HG02763 (cell line): ENCODE results near the gene ETV3.

Source experiments
- ATAC-seq: cut with Tn5 transposase; IDR thresholded peaks from one replicate; pipeline ENCODE4 v1.9.1; 2021; ENCODE audit warnings: mild to moderate bottlenecking, moderate library complexity; ENCODE audit not compliant: unreplicated experiment

ETV3 gene

DNA sequence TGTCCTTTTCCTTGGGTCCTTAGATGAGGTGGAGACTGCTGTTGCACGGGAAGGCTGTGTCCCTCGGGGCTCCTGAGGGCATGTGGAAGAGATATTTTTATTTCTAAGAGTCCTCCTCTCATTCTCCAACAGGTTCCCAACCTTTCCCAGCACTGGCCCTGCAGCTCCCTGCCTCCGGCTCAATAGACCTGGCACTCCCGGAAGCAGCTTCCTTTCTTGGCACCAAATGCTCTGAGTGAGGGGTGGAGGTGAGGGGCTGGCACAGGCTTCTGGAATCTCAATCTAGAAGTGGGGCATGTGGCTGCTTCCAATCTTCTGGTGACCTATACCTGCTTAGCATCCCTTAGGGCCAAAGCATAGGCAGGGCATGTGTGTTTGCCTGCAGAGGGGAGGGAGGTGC, 43.1 kb downstream of the ETV3 start:
- no peak for ATAC-seq

DNA sequence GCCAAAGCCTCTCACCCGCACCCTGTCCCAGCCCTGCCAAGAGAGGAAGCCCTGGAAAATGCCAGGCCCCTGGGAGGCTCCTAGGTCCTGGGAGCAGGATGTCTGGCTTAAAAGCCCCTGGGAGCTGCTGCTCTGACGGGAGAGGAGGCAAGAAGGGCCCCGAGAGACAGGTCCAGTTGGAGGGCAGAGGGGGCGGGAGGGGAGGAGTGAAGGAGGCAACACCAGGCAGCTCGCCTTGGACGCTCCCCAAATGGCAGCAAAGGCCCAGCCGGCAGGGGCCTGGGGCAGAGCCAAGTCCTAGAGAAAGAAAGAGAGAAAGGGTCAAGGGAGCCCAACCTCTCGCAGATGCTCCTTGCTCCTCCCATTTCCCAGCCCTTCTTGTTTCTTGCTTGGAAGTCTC, 45.4 kb downstream of the ETV3 start:
- ATAC-seq = no peak

DNA sequence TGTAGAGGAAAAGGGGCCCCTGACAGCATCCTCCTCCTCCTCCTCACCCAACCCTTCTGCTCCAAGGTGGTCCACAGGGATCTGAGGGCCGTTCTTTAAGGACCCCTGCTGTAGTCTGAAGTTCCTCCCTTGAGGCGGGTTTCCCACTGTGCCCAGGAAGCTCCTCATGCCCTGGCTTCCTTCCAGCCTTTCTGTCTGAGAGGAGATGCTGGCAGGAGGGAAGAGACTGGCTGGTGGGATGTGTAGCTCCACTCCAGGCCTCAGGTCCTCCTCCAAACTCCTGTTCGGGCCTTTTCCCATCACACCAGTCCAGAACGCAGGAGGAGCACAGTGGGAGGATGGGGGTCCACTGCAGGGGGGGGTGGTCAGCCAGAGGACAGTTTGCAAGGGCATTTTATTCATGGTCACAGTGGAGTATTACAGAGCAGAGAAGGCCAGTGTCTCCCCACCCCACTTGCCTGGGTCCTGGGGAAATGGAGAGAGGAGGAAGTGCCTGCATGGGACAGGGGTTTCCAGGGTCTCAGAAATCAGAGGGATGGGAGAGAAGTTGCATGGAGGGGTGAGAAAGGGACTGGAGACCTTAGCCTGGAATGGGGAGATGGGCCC, 46.4 kb downstream of the ETV3 start:
- no peak for ATAC-seq

DNA sequence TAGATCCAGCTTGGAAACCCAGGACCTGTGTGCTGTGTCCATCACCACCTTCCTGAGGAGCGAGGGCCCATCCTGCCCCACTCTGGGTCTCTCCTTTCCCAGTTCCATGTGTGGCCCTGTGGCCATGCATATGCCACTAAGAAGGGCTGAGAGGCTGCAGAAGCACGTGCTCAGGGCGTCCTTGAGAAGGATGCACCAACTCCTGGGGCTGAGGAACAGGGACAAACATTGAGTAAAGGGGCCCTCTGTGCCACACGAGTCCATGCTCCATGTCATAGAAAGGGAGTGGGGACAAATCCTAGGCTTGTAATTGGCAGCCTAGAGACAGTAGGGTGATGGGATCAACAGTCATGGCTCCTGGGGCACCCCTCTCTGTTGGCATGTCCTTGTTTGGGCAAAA, 47.0 kb downstream of the ETV3 start:
- no peak for ATAC-seq

DNA sequence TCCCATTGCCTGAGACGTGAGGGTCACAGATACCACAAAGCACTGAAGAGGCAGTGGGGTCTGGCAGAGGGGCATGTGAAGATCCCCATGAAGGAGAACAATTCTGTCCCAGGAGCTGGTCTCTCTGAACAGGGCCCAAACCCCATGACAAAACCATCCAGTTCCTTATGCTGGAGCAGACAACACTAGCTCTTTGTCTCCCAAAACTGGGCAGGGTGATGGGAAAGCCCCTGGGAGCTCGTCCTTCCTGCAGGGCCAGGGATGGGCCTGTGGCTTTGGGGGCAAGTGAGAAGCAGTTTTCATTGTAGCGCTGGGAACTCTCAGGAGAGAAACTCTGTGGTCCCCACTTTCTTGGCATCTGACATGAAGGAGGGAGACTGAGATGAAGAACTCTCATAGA, 47.4 kb downstream of the ETV3 start:
- ATAC-seq = no peak

DNA sequence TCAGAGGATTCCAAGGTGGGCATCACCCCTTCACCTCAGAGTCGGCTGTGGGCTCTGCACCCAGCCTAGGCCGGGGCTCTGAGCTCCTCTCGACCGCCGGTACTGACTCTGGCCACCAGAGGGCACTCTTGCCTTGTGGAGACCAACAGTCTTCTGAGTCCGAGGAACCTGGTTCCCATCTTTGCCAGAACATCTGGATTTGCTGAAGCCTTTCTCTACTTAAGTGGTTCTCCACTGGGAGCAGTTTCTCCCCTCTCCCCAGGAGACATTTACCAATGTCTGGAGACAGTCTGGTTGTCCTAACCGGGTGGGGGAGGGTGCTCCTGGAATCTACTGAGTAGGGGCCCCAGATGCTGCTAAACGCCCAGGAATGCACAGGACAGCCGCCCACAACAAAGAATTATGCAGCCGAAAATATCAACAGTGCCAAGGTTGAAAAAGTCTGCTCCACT, 48.0 kb downstream of the ETV3 start:
- no peak for ATAC-seq

DNA sequence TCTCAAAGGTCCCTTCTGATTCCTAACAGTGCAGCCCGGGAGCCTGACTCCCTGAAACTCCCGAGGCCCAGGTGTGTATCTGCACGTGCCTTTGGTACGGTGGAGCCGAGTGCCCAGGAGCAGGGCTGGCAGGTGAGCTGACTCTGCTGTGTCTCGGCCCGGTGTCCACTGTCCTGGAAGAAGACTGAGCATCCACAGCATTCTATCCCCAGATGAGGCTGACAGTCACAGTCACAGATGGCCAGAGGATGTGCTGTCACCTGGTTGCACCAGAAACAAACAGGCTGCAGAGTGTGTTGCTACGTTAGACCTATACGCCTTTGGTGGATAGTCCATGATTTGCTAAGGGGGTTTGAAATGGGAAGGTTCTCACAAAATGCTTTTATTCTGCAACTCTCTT, 48.4 kb downstream of the ETV3 start:
- ATAC-seq = no peak

DNA sequence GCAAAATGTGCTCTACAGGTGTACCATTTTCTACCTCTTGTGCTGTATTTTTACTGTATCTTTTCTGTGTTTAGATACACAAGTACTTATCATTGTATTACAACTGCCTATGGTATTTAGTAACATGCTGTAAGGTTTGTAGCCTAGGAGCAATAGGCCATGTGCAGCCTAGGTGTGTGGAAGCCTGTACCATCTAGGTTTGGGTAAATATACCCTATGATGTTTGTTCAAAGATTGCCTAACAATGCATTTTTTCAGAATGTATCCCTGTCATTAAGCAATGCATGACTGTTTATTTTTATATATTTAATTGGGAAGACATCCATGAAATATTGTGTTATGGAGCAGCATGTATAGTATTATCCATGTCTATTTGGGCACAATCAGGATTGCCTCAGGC, 49.6 kb downstream of the ETV3 start:
- ATAC-seq = no peak

DNA sequence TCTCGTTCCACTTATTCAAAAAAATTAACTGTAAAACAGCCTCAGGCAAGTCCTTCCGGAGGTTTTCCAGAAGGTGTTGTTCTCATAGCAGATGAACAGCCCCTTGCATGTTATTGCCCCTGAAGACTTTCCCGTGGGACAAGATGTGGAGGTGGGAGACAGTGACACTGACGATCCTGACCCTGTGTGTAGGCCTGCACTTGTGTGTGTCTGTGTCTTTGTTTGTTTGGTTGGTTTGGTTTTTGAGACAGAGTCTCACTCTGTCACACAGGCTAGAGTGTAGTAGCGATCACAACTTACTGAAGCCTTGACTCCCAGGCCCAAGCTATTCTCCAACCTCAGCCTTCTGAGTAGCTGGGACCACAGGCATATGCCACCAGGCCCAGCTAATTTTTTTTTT, 51.2 kb downstream of the ETV3 start:
- ATAC-seq = no peak

DNA sequence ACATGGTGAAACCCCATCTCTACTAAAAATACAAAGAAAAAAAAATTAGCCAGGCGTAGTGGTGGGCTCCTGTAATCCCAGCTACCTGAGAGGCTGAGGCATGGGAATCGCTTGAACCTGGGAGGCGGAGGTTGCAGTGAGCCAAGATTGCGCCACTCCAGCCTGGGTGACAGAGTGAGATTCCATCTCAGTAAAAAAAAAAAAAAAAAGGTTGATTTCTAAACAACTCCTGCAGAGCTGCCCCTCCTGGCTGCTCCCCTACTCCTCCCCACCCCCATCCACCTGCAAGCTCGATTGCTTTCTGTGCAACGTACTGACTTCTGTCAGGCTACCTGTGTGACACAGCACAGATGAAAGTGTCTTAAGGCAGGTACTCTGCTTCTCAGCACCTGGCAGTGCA, 51.9 kb downstream of the ETV3 start:
- no peak for ATAC-seq

DNA sequence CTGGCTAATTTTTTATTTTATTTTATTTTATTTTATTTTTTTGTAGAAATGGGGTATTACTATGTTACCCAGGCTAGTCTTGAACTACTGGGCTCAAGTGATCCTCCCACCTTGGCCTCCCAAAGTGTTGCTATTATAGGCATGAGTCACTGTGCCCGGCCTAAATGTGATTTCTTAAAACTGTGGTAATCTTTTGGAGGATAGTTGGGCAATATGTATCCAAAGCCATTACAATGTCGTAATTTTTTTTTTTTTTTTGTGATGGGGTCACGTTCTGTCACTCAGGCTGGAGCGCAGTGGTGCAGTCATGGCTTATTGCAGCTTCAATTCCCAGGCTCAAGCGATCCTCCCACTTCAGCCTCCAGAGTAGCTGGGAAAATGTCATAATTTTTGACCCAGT, 52.8 kb downstream of the ETV3 start:
- no peak for ATAC-seq

DNA sequence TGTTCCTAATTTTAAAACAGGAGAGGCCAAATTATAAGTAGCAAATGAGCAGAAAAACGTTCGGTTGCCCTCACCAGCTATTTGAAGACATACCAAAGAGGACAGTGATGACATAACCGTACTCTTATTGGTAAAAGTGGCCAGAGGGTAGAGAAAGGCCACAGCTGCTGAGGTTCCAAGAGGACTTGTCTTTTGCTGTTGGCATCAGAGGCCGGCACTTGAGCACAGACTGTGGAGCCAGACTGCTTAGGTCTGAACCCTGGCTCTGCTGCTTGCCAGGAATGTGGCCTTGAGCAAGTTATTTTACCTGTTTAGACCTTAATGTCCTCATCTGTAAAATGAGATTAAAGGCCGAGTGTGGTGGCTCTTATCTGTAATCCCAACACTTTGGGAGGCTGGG, 53.5 kb downstream of the ETV3 start:
- no peak for ATAC-seq

DNA sequence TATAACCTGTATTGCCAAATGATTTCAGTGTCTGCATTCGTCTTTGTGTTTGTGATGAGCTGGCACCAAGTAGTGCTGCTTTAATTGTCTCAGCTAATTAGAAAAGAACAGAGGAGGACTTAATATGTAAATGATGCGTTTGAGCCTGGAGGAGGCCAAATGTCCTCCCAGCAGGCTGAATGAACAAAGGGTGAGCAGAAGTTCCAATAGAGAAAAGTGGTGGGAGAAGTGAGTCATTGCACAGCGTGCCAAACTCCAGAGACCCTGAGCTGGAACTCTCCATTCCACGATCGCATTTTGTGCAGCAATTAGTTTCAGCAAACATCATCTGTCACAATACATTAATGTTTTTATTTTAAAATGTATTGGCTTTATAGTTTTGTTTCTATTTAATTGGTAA, 56.5 kb downstream of the ETV3 start:
- ATAC-seq = no peak

DNA sequence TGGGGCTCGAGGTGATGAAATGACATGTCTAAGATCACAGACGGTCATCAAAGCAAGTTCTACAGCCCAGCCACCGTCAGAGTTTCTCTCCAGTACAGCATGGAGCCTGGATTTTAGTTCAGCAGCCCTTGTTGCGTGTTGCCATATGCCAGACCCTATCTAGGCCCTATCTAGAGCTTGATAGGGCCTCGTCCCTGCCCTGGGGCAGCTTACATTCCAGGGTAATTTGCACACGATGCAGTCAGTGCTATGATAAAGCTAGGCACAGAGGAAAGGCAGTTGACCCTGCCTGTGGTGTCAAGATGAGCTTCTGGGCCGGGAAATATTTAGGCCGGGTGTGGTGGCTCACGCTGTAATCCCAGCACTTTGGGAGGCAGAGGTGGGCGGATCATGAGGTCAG, 57.5 kb downstream of the ETV3 start:
- no peak for ATAC-seq

DNA sequence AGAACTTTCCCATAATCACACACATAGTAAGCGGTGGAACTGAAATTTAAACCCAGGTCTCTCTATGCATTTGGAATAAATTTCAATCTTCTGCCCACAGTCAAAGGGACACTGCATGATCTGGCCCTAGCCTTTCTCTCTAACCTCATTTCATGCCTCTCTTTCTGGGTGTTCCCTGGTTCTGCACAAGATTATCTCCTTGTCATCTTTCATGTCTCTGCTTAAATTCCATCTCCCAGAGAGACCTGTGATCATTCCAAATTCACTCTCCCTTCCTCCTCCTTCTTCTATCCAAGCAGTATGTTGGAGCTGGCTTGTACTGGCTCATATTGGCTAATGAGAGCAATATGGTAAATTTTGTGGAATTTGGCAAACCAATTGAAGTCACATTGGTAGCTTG, 60.8 kb downstream of the ETV3 start:
- no peak for ATAC-seq

DNA sequence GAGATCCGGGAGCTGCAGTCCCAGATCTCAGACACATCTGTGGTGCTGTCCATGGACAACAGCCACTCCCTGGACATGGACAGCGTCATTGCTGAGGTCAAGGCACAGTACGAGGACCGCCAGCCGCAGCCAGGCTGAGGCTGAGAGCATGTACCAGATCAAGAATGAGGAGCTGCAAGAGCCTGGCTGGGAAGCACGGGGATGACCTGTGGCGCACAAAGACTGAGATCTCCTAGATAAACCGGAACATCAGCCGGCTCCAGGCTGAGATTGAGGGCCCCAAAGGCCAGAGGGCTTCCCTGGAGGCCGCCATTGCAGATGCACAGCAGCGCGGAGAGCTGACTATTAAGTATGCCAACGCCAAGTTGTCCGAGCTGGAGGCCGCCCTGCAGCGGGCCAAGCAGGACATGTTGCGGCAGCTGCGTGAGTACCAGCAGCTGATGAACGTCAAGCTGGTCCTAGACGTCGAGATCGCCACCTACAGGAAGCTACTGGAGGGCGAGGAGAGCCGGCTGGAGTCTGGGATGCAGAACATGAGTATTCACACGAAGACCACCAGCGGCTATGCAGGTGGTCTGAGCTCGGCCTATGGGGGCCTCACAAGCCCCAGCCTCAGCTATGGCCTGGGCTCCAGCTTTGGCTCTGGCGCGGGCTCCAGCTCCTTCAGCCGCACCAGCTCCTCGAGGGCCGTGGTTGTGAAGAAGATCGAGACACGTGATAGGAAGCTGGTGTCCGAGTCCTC, 64.1 kb downstream of the ETV3 start:
- no peak for ATAC-seq
